H1 (cell line): ENCODE results near the gene C5orf58. TPM values are rescaled to one million over a fixed set of nuclear protein-coding genes. Genes with fewer than 3 reads are reported as not detected.

ENCODE experiments used
- CTCF ChIA-PET: fragments of 300-600 bp; sonication (Branson Sonifier 250); formaldehyde crosslinking; loops from one replicate; lab custom pipeline; 2021; ENCODE audit not compliant: partially characterized antibody; lab: Charles Lee
- POLR2A ChIA-PET: fragments of 300-600 bp; sonication (Branson Sonifier 250); formaldehyde crosslinking; loops from one replicate; lab custom pipeline; 2021; ENCODE audit warnings: inconsistent platforms; ENCODE audit not compliant: partially characterized antibody; lab: Charles Lee
- DNase-seq, 2 experiments: peaks; one replicate each; pipeline versions ENCODE4 v3.0.0 to v3.0.0-alpha.2; 2010 to 2022; ENCODE audit warnings: low spot score in 2 of 2, low read depth in 1 of 2, mixed read lengths in 1 of 2
- FAIRE-seq: peaks from 2 replicates; lab custom pipeline; 2011; peaks lifted over from hg19 to GRCh38; lab: Jason Lieb, UNC
- H2AFZ ChIP-seq: 2 replicates; pipeline ENCODE4 v1.8.1; 2012; ENCODE audit warnings: low read length, inconsistent platforms
- H2AK5ac ChIP-seq: 2 replicates; pipeline ENCODE4 v1.6.1; 2013; ENCODE audit warnings: low read depth, low read length
- H2BK120ac ChIP-seq: replicated peaks from 2 replicates; pipeline ENCODE3; 2013; ENCODE audit warnings: low read depth, low read length, inconsistent platforms
- H2BK12ac ChIP-seq: 2 replicates; pipeline ENCODE4 v1.6.1; 2013; ENCODE audit warnings: low read depth, low read length
- H2BK15ac ChIP-seq: 2 replicates; pipeline ENCODE4 v1.6.1; 2013; ENCODE audit warnings: low read length
- H2BK20ac ChIP-seq: 2 replicates; pipeline ENCODE4 v1.6.1; 2013; ENCODE audit warnings: low read length
- H2BK5ac ChIP-seq: 2 replicates; pipeline ENCODE4 v1.6.1; 2013; ENCODE audit warnings: low read depth, low read length
- H3K14ac ChIP-seq: 2 replicates; pipeline ENCODE4 v1.6.1; 2013; ENCODE audit warnings: inconsistent platforms; ENCODE audit not compliant: insufficient read length
- H3K18ac ChIP-seq: 2 replicates; pipeline ENCODE4 v1.6.1; 2013; ENCODE audit warnings: low read length; ENCODE audit errors: extremely low read depth
- H3K23ac ChIP-seq: 2 replicates; pipeline ENCODE4 v1.6.1; 2013; ENCODE audit warnings: inconsistent platforms; ENCODE audit not compliant: insufficient read length
- H3K23me2 ChIP-seq: 2 replicates; pipeline ENCODE4 v1.6.1; 2013; ENCODE audit warnings: low read depth, low read length
- H3K27ac ChIP-seq: 2 replicates; pipeline ENCODE4 v1.6.1; 2011; ENCODE audit warnings: low read depth, low read length, inconsistent platforms
- H3K27me3 ChIP-seq, 4 experiments: replicated peaks in 1 of 4; 1 replicate in 1 of 4; 2 replicates in 3 of 4; pipeline versions ENCODE4 v1.6.1 to v1.8.1; 2011 to 2013; ENCODE audit warnings: low read length in 3 of 4, mild to moderate bottlenecking in 3 of 4, inconsistent platforms in 2 of 4, mixed read lengths in 2 of 4, moderate library complexity in 1 of 4; ENCODE audit not compliant: control insufficient read depth in 3 of 4, insufficient read depth in 3 of 4; ENCODE audit errors: extremely low read depth in 1 of 4
- H3K36me3 ChIP-seq, 4 experiments: 2 replicates each; pipeline versions ENCODE4 v1.6.1 to v1.8.1; 2011 to 2013; ENCODE audit warnings: mild to moderate bottlenecking in 4 of 4, low read length in 3 of 4, moderate library complexity in 2 of 4, control low read depth in 1 of 4, inconsistent platforms in 1 of 4; ENCODE audit not compliant: insufficient read depth in 4 of 4, control insufficient read depth in 2 of 4
- H3K4ac ChIP-seq: replicated peaks from 2 replicates; pipeline ENCODE3; 2013; ENCODE audit warnings: low read length, low read depth, mixed read lengths, inconsistent platforms; ENCODE audit not compliant: insufficient read length
- H3K4me1 ChIP-seq, 4 experiments: replicated peaks in 1 of 4; 1 replicate in 1 of 4; 2 replicates in 3 of 4; pipeline versions ENCODE4 v1.6.1 to v1.8.1; 2011 to 2013; ENCODE audit warnings: low read length in 3 of 4, inconsistent platforms in 2 of 4, mixed read lengths in 1 of 4; ENCODE audit not compliant: insufficient read depth in 4 of 4, control insufficient read depth in 3 of 4
- H3K4me2 ChIP-seq, 2 experiments: 2 replicates each; pipeline versions ENCODE4 v1.6.1 to v1.8.1; 2011 to 2013; ENCODE audit warnings: low read depth in 2 of 2, low read length in 2 of 2, control low read depth in 1 of 2, inconsistent platforms in 1 of 2, mild to moderate bottlenecking in 1 of 2; ENCODE audit not compliant: insufficient read depth in 1 of 2
- H3K4me3 ChIP-seq, 4 experiments: fragments of 200-600, 300-600 bp in 1 of 4; sonication (generic), shearing (Covaris generic), sonication (Bioruptor Twin) in 1 of 4; 2 replicates each; pipeline versions ENCODE4 v1.5.1 to v1.8.1; 2011 to 2016; ENCODE audit warnings: low read length in 4 of 4, low read depth in 3 of 4, control low read depth in 2 of 4, inconsistent platforms in 2 of 4, mild to moderate bottlenecking in 2 of 4, mixed read lengths in 1 of 4, moderate library complexity in 1 of 4; ENCODE audit not compliant: insufficient read depth in 2 of 4; ENCODE audit errors: extremely low read depth in 1 of 4
- H3K56ac ChIP-seq: replicated peaks from 2 replicates; pipeline ENCODE3; 2013; ENCODE audit warnings: low read depth, mild to moderate bottlenecking, mixed read lengths, low read length, inconsistent platforms; ENCODE audit not compliant: insufficient read length
- H3K79me1 ChIP-seq: 2 replicates; pipeline ENCODE4 v1.6.1; 2013; ENCODE audit warnings: low read depth, low read length, control low read depth
- H3K79me2 ChIP-seq, 2 experiments: 2 replicates each; pipeline versions ENCODE4 v1.6.1 to v1.8.1; 2012 to 2013; ENCODE audit warnings: low read length in 2 of 2, mild to moderate bottlenecking in 2 of 2, inconsistent platforms in 1 of 2; ENCODE audit not compliant: insufficient read depth in 2 of 2, control insufficient read depth in 1 of 2
- H3K9ac ChIP-seq, 4 experiments: replicated peaks in 1 of 4; 1 replicate in 1 of 4; 2 replicates in 3 of 4; pipeline versions ENCODE4 v1.6.1 to v1.8.1; 2011 to 2013; ENCODE audit warnings: low read depth in 3 of 4, low read length in 3 of 4, control low read depth in 2 of 4, mild to moderate bottlenecking in 2 of 4, moderate library complexity in 2 of 4, inconsistent platforms in 1 of 4; ENCODE audit errors: extremely low read depth in 1 of 4
- H3K9me3 ChIP-seq, 2 experiments: 2 replicates each; pipeline versions ENCODE4 v1.6.1 to v1.8.1; 2012 to 2013; ENCODE audit warnings: mild to moderate bottlenecking in 2 of 2, moderate library complexity in 2 of 2, control low read depth in 1 of 2, inconsistent platforms in 1 of 2, low read depth in 1 of 2, low read length in 1 of 2, mixed read lengths in 1 of 2; ENCODE audit not compliant: insufficient read depth in 2 of 2
- H4K20me1 ChIP-seq, 2 experiments: replicated peaks in 1 of 2; 2 replicates each; pipeline versions ENCODE3 to v1.8.1; 2011 to 2013; ENCODE audit warnings: inconsistent platforms in 2 of 2, low read length in 2 of 2, mild to moderate bottlenecking in 1 of 2; ENCODE audit not compliant: insufficient read depth in 2 of 2, control insufficient read depth in 1 of 2
- H4K5ac ChIP-seq: 2 replicates; pipeline ENCODE4 v1.6.1; 2013; ENCODE audit warnings: low read length, low read depth, mixed read lengths, inconsistent platforms; ENCODE audit not compliant: insufficient read length
- H4K8ac ChIP-seq: 2 replicates; pipeline ENCODE4 v1.8.0; 2013; ENCODE audit warnings: mild to moderate bottlenecking, moderate library complexity, low read length, inconsistent platforms; ENCODE audit not compliant: insufficient read depth; ENCODE audit errors: extremely low read depth
- H4K91ac ChIP-seq: replicated peaks from 2 replicates; pipeline ENCODE3; 2013; ENCODE audit warnings: low read length, mixed read lengths, inconsistent platforms; ENCODE audit not compliant: insufficient read length
- CHD1 ChIP-seq: IDR thresholded peaks from 2 replicates; pipeline ENCODE4 v1.6.1; 2012; ENCODE audit warnings: low read depth, low read length, improper control_type of control experiment
- EP300 ChIP-seq, 2 experiments: IDR thresholded peaks; 1 replicate in 1 of 2; 2 replicates in 1 of 2; pipeline ENCODE4 v1.6.1; 2011 to 2012; ENCODE audit warnings: low read depth in 2 of 2, low read length in 2 of 2, mild to moderate bottlenecking in 2 of 2, borderline replicate concordance in 1 of 2, inconsistent platforms in 1 of 2, moderate library complexity in 1 of 2
- EZH2 ChIP-seq: fragments of 200-600 bp; sonication (generic); IDR thresholded peaks from 2 replicates; pipeline ENCODE4 v1.7.1; 2012; ENCODE audit warnings: low read depth, mild to moderate bottlenecking, moderate library complexity, low read length, inconsistent platforms; ENCODE audit not compliant: severe bottlenecking
- GABPA ChIP-seq: IDR thresholded peaks from 2 replicates; pipeline ENCODE4 v1.6.1; 2011; ENCODE audit warnings: mild to moderate bottlenecking, low read length, moderate library complexity, borderline replicate concordance; ENCODE audit not compliant: insufficient read depth
- KDM4A ChIP-seq: IDR thresholded peaks from one replicate; pipeline ENCODE4 v1.7.1; 2012; ENCODE audit warnings: low read depth, mild to moderate bottlenecking, moderate library complexity, low read length, inconsistent platforms; ENCODE audit not compliant: severe bottlenecking
- MAFK ChIP-seq: IDR thresholded peaks from 2 replicates; pipeline ENCODE4 v1.6.1; 2012; ENCODE audit warnings: low read depth, mild to moderate bottlenecking, improper control_type of control experiment, low read length
- POLR2AphosphoS5 ChIP-seq: IDR thresholded peaks from 2 replicates; pipeline ENCODE4 v1.6.1; 2011; ENCODE audit warnings: low read depth, low read length
- RAD21 ChIP-seq, 2 experiments: IDR thresholded peaks in 1 of 2; conservative IDR thresholded peaks in 1 of 2; 2 replicates each; pipeline ENCODE4 v1.6.1; 2011; ENCODE audit warnings: low read depth in 2 of 2, low read length in 2 of 2, improper control_type of control experiment in 1 of 2, inconsistent platforms in 1 of 2, mild to moderate bottlenecking in 1 of 2, moderate library complexity in 1 of 2
- RFX5 ChIP-seq: IDR thresholded peaks from 2 replicates; pipeline ENCODE4 v1.6.1; 2011; ENCODE audit warnings: low read depth, low read length, improper control_type of control experiment, borderline replicate concordance
- RXRA ChIP-seq: IDR thresholded peaks from 2 replicates; pipeline ENCODE4 v1.6.1; 2011; ENCODE audit warnings: low read depth, mild to moderate bottlenecking, low read length, moderate library complexity; ENCODE audit not compliant: insufficient read depth
- SP1 ChIP-seq: IDR thresholded peaks from 2 replicates; pipeline ENCODE4 v1.6.1; 2011; ENCODE audit warnings: low read depth, low read length
- SP2 ChIP-seq: IDR thresholded peaks from 2 replicates; pipeline ENCODE4 v1.6.1; 2012; ENCODE audit warnings: mild to moderate bottlenecking, low read length, inconsistent platforms
- WGBS, 2 experiments: shearing (Covaris generic) in 1 of 2; methylation state at CpG; one replicate each; pipeline versions ENCODE4 v1.1.6 to v1.1.7; 2013 to 2015; ENCODE audit warnings: low lambda C conversion rate in 2 of 2, mixed read lengths in 2 of 2, inconsistent platforms in 1 of 2, low coverage in 1 of 2, missing lambda C conversion rate in 1 of 2; ENCODE audit not compliant: insufficient replicate concordance in 2 of 2, insufficient coverage in 1 of 2, insufficient read length in 1 of 2; ENCODE audit errors: extremely low coverage in 1 of 2, missing lambda C conversion rate in 1 of 2; 5-methylcytosine and 5-hydroxymethylcytosine counted together
- polyA plus RNA-seq, 7 experiments: library from polyadenylated mRNA; depleted of rRNA in 3 of 7; stranded (reverse) in 5 of 7; unstranded in 2 of 7; fragments of >200 nt in 5 of 7; fragments of 200-250 nt in 2 of 7; gene quantifications; 1 replicate in 5 of 7; 2 replicates in 1 of 7; 4 replicates in 1 of 7; pipeline versions ENCODE4 v1.2.1 to v1.2.3, GENCODE V29; 2011 to 2013; ENCODE audit warnings: missing spikeins in 2 of 7, mixed read lengths in 2 of 7
- total RNA-seq: library from RNA; stranded (reverse); fragmentation: NEBNext Ultra II Directional; extraction: Animal tissue kit (Norgen Biotek cat#: 25700); gene quantifications from 2 replicates; pipeline ENCODE4 v1.2.1, GENCODE V29; 2021
- TF ChIP-seq, protein P1 (sequence below): IDR thresholded peaks from 2 replicates; pipeline ENCODE4 v1.6.1; 2011; ENCODE audit warnings: low read length, improper control_type of control experiment

The C5orf58 gene
- total and polyA plus RNA-seq, 2 of the 8 experiments (the other 6 are each of a cell fraction or from before 2014, with no cell fraction given) = 0.24 to 1.6 TPM

DNA sequence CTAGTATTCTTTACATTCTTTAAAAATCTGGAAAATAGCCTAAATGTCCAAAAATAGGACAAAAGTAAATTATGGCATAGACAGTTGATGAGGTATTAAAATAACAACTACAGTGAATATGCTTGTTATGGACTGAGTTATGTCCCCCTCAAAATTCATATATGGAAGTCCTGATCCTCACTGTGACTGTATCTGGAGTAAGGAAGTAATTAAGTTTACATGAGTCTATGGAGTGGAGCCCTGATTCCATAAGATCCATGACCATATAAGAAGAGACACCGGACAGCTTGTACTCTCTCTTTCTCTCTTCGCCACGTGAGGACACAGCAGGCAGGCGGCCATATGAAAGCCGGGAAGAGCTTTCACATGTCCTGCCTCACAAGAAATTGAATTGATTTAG lies 28.6 kb upstream of the C5orf58 start:
- Histone ChIP-seq H3K23ac (no peak overlapping the region), H3K14ac (no peak overlapping the region), H2BK120ac (no peak overlapping the region), H3K56ac (no peak overlapping the region), H3K23me2 (no peaks in the 10 kb centered on the region), H2BK5ac (no peak overlapping the region), H3K9ac (no peak overlapping the region), H4K8ac (no peak overlapping the region), H3K4ac (no peak overlapping the region), H2AK5ac (no peak overlapping the region), H3K4me2 (no peak overlapping the region), H3K79me2 (no peaks in the 10 kb centered on the region), H3K36me3 (no peaks in the 10 kb centered on the region), H2BK12ac (no peak overlapping the region), H3K27ac (no peak overlapping the region), H2BK20ac (no peak overlapping the region), H4K5ac (no peak overlapping the region), H4K20me1 (no peaks in the 10 kb centered on the region), H3K79me1 (no peaks in the 10 kb centered on the region), H2AFZ (no peak overlapping the region), H3K4me3 (no peak overlapping the region), H4K91ac (no peak overlapping the region), H3K27me3 (no peaks in the 10 kb centered on the region), H3K18ac (no peak overlapping the region), H3K9me3 (no peaks in the 10 kb centered on the region), H2BK15ac (no peak overlapping the region), H3K4me1 (no peaks in the 10 kb centered on the region)
- no peak for FAIRE-seq
- CTCF ChIA-PET = interaction anchor here (1.1 to 1.4 kb wide), 2 partner anchors 104 to 133 kb away, joined by 3 to 4 read pairs; no protein-coding TSS in a partner anchor
- WGBS, 2 experiments = 92% methylated on average over 5 of the region's 5 CpGs; no CpG with 5 or more reads in 1 of the 2 experiments
- POLR2A ChIA-PET = interaction anchor here (1.0 kb wide), 1 partner anchor 14 kb away, joined by 4 read pairs; no protein-coding TSS in a partner anchor
- DNase-seq = no peak
- TF ChIP-seq KDM4A (no peak), POLR2AphosphoS5 (no peak), RXRA (no peak), MAFK (no peak), EP300 (IDR thresholded peaks at IDR 0.05; ENCODE audit: borderline replicate concordance in 1 of 2, low read depth in 2 of 2, low read length in 2 of 2) (no peak), CHD1 (no peak), RFX5 (no peak), RAD21 (IDR thresholded peaks at IDR 0.05 in 1 of 2, conservative IDR thresholded peaks at IDR 0.05 in 1 of 2; ENCODE audit: low read depth in 2 of 2, low read length in 2 of 2) (no peak), SP1 (no peak), GABPA (no peak), EZH2 (no peak), SP2 (no peak)
- TF ChIP-seq, protein P1, sequence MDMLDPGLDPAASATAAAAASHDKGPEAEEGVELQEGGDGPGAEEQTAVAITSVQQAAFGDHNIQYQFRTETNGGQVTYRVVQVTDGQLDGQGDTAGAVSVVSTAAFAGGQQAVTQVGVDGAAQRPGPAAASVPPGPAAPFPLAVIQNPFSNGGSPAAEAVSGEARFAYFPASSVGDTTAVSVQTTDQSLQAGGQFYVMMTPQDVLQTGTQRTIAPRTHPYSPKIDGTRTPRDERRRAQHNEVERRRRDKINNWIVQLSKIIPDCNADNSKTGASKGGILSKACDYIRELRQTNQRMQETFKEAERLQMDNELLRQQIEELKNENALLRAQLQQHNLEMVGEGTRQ = no peak
